Fibroblast of skin of right biceps (primary cell): ENCODE data around the gene XKR8.
"Not testable (repeated sequence)": the region's sequence is repeated elsewhere in the genome, so short reads cannot be mapped to it uniquely, and the experiment has no call there.

Experiments used
- DNase-seq: peaks from one replicate; pipeline ENCODE4 v3.0.0-alpha.2; 2013

XKR8 gene

DNA sequence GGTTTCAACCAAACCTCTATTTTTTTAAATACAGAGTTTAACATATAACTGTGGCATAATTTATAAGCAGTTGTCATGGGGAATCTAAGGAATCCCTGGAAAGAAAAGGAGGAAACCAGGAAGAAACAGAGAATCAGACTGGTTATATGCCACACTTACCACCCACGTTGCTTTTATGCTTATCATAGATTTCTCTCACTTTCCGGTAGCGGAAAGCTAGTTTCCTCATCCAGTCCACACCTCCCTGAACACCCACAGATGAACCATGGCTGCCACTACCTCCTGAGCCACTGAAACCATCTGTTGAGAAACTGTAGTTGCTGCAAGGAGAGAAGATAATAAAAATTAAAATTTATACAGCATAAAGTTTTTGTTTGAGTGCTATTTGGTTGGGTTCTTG lies 33.5 kb downstream of the XKR8 start:
- DNase-seq: no peak

DNA sequence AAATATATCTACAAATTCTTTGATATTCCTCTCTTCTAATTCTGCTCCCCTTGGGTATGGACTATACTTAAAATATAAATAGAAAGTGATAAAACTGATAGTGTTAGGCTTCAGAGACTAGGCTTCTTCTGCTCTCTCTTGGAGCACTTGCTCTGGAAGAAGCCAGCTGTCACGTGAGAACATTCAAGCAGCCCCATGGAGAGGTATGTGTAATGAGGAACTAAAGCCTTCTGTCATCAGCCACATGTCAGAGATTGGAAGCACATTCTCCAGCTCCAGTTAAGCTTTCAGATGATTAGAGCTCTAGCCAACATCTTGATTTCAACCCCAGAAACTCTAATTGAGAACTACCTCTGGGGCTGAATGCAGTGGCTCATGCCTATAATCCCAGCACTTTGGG lies 34.3 kb downstream of the XKR8 start:
- no peak for DNase-seq

DNA sequence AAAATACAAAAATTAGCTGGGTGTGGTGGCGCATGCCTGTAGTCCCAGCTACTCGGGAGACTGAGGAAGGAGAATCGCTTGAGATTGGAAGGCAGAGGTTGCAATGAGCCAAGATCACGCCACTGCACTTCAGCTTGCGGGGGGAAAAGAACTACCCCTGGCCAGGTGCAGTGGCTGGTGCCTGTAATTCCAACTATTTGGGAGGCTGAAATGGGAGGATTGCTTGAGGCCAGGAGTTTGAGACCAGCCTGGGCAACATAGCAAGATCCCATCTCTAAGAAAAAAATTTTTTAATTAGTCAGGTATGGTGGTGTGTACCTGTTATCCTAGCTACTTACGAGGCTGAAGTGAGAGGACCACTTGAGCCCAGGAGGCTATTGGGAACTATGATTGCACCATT lies 34.8 kb downstream of the XKR8 start:
- DNase-seq: not testable (repeated sequence)

DNA sequence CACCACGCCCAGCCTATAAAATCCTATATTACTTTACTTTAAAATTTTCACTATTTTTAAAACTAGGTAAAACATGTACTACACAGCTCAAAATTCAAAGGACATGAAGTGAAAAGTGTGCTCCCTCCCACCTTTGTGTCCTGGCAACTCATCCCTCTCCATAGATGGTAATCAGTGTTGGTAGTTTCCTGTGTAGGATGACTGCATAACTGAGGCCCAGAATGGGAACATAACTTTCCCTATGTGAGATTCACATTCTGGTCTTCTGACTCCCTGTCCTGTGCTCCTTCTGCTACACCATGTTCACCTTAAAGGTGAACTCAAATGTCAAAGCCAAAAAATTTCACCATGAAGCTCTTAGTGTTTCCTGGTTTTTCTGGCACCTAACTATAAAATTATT lies 39.3 kb downstream of the XKR8 start:
- no peak for DNase-seq

GRCh38 chr1:28002600-28002999 lies 42.8 kb downstream of the XKR8 start:
- no peak for DNase-seq

DNA sequence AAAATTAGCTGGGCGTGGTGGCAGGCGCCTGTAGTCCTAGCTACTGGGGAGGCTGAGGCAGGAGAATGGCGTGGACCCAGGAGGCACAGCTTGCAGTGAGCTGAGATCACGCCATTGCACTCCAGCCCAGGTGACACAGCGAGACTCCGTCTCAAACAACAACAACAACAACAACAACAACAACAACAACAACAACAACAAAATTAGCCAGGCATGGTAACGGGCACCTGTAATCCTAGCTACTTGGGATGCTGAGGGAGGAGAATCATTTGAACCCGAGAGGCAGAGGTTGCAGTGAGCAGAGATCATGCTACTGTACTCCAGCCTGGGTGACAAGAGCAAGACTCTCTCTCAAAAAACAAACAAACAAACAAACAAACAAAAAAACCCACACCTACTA lies 43.3 kb downstream of the XKR8 start:
- DNase-seq: not testable (repeated sequence)

- DNase-seq: no peak
Observed at GRCh38 chr1:28010969-28011368, 51.2 kb downstream of the XKR8 start.
